Neural crest cell (in vitro differentiated cells): ENCODE results near the gene GIMAP5. TPM values are rescaled to one million over a fixed set of nuclear protein-coding genes. Genes with fewer than 3 reads are reported as not detected.

ENCODE experiments used
- DNase-seq: peaks from one replicate; pipeline ENCODE4 v3.0.0; 2021; ENCODE audit warnings: low read depth, mixed read lengths, low spot score
- H3K27ac Mint-ChIP-seq: one replicate; pipeline ENCODE4 v1.8.0; 2021; ENCODE audit warnings: mild to moderate bottlenecking, mixed read lengths; ENCODE audit not compliant: unreplicated experiment
- H3K27me3 Mint-ChIP-seq: 2 replicates; pipeline ENCODE4 v1.8.0; 2021; ENCODE audit warnings: low read depth, mild to moderate bottlenecking, mixed read lengths
- H3K36me3 Mint-ChIP-seq: 2 replicates; pipeline ENCODE4 v1.8.0; 2021; ENCODE audit warnings: low read depth, mild to moderate bottlenecking, mixed read lengths
- H3K4me1 Mint-ChIP-seq: 2 replicates; pipeline ENCODE4 v1.8.0; 2021; ENCODE audit warnings: mixed read lengths
- H3K4me3 Mint-ChIP-seq: one replicate; pipeline ENCODE4 v1.8.0; 2021; ENCODE audit warnings: mild to moderate bottlenecking, mixed read lengths
- H3K9me3 Mint-ChIP-seq: 2 replicates; pipeline ENCODE4 v1.8.0; 2021; ENCODE audit warnings: mixed read lengths
- long read RNA-seq: library from polyadenylated mRNA; unstranded; transcript quantifications from one replicate; pipeline ENCODE4 v2.0.0, GENCODE V29; 2020
- total RNA-seq: library from RNA; stranded (reverse); gene quantifications from 2 replicates; pipeline ENCODE4 v1.2.1, GENCODE V29; 2021
- TF ChIP-seq, protein P1 (sequence below): fragments of 200-600 bp; sonication (generic); conservative IDR thresholded peaks from 2 replicates; pipeline ENCODE4 v1.5.0; 2021; ENCODE audit warnings: antibody characterized with exemption, mild to moderate bottlenecking

GIMAP5 gene
- total RNA-seq: 0.19 TPM in 1 of 2 replicates, not detected in the other
- long read RNA-seq: 0 reads

- Mint-ChIP-seq H3K9me3 (no peaks in the 10 kb centered on the region), H3K27me3 (peaks cover 22% of the 10 kb centered on the region), H3K4me1 (peaks cover 16% of the 10 kb centered on the region), H3K4me3 (no peak within 1 kb of the TSS), H3K27ac (no peak within 1 kb of the TSS), H3K36me3 (no peaks in the 10 kb centered on the region)
- DNase-seq: no peak
- TF ChIP-seq, protein P1, sequence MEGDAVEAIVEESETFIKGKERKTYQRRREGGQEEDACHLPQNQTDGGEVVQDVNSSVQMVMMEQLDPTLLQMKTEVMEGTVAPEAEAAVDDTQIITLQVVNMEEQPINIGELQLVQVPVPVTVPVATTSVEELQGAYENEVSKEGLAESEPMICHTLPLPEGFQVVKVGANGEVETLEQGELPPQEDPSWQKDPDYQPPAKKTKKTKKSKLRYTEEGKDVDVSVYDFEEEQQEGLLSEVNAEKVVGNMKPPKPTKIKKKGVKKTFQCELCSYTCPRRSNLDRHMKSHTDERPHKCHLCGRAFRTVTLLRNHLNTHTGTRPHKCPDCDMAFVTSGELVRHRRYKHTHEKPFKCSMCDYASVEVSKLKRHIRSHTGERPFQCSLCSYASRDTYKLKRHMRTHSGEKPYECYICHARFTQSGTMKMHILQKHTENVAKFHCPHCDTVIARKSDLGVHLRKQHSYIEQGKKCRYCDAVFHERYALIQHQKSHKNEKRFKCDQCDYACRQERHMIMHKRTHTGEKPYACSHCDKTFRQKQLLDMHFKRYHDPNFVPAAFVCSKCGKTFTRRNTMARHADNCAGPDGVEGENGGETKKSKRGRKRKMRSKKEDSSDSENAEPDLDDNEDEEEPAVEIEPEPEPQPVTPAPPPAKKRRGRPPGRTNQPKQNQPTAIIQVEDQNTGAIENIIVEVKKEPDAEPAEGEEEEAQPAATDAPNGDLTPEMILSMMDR: no peak
These were observed at the start of gene GIMAP5 for GRCh38 chr7:150737265-150738055. Gene GIMAP5 (plus strand): TSS chr7:150737418. CDS start chr7:150740885, 3,467 bp downstream.

DNA sequence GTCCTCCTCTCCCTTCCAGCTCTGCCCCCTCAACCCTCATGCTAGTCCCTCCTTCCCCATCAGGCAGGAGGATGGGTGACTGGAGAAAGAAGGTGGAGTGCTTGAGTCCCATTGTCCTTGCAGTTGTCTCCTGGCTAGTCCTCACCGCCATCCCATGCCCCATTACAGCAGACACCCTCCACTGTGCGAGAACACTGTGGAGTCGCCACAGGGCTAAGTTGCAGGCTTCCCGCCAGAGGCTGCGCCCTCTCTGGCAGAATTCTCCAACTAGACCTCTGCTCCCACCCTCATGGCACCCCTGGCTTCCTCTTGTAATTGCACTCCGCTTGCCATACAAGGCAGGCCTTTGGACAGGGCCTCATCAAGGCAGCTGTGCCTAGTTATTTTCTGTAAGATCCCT lies 48.6 kb upstream of the GIMAP5 start:
- Mint-ChIP-seq H3K4me3 (no peak overlapping the region), H3K4me1 (no peaks in the 10 kb centered on the region), H3K36me3 (no peaks in the 10 kb centered on the region), H3K27ac (no peak overlapping the region), H3K27me3 (peaks cover 54% of the 10 kb centered on the region), H3K9me3 (peaks cover 5% of the 10 kb centered on the region)
- DNase-seq: no peak
- TF ChIP-seq, protein P1: no peak

DNA sequence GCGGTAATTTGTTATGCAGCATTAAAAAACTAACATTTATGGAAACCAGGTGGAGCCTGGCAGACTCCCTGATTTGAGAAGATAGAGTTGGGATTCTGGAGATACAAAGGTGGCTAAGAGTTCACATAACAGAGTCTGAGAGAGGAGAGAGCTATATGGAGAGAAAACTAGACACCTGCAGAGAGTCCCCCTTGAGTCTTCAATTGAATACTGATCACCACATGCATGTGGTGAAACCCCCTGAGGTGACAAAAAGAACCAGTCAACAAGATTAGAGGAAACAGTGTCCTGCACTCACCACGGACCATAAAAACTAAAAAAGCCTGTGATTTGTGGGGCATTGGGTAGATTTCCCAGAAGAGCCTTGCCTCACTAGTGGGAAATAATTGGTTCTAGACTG lies 41.6 kb upstream of the GIMAP5 start:
- TF ChIP-seq, protein P1: no peak
- Mint-ChIP-seq H3K9me3 (peaks cover 3% of the 10 kb centered on the region), H3K27me3 (peaks cover 51% of the 10 kb centered on the region), H3K36me3 (no peaks in the 10 kb centered on the region), H3K4me1 (no peaks in the 10 kb centered on the region), H3K27ac (no peak overlapping the region), H3K4me3 (no peak overlapping the region)
- DNase-seq: no peak

DNA sequence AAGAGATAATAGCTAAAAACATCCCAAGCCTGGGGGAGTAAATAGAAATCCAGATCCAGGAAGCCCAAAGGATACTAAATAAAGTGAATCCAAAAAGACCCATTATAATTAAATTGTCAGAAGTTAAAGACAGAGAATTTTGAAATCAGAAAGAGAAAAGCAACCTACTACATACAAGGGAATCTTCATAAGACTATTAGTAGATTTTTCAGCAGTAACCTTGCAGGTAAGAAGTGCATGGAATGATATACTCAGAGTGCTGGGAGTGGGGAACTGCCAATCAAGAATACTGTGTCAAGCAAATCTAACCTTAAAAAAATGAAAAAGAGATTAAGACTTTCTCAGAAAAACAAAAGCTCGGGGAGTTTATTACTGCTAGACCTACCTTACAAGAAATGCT lies 34.0 kb upstream of the GIMAP5 start:
- Mint-ChIP-seq H3K4me1 (no peaks in the 10 kb centered on the region), H3K36me3 (peaks cover 6% of the 10 kb centered on the region), H3K27me3 (peaks cover 30% of the 10 kb centered on the region), H3K27ac (no peak overlapping the region), H3K9me3 (peaks cover 19% of the 10 kb centered on the region), H3K4me3 (no peak overlapping the region)
- TF ChIP-seq, protein P1: no peak
- no peak for DNase-seq

GRCh38 chr7:150715293-150715692 lies 21.9 kb upstream of the GIMAP5 start:
- Mint-ChIP-seq H3K27ac (no peak overlapping the region), H3K27me3 (peaks cover 16% of the 10 kb centered on the region), H3K9me3 (peaks cover 6% of the 10 kb centered on the region), H3K4me1 (no peaks in the 10 kb centered on the region), H3K36me3 (no peaks in the 10 kb centered on the region), H3K4me3 (no peak overlapping the region)
- TF ChIP-seq, protein P1: no peak
- DNase-seq: no peak
